ENCODE data around the gene SMARCB1. TPM values are rescaled to one million over a fixed set of nuclear protein-coding genes. Genes with fewer than 3 reads are reported as not detected.

The SMARCB1 gene
- total RNA-seq, 4 donors from 2014 or later = 39.1 to 64.4 (median 51.6) TPM

- intact Hi-C loops (cut with DNase I; ENCODE audit: low total_unique reads) = no loop called here
- no peaks in the 10 kb centered on the region for H3K36me3 ChIP-seq
- H3K4me1 ChIP-seq = no peaks in the 10 kb centered on the region
- H3K27ac ChIP-seq = no peak overlapping the region
- TF ChIP-seq CTCF (IDR thresholded peaks at IDR 0.05) (no peak), POLR2A (IDR thresholded peaks at IDR 0.05) (no peak)
- no peaks in the 10 kb centered on the region for H3K9me3 ChIP-seq
- no peaks in the 10 kb centered on the region for H3K27me3 ChIP-seq
- DNase-seq = no peak
- no peak overlapping the region for H3K4me3 ChIP-seq
These were observed 35.4 kb downstream of the SMARCB1 start for GRCh38 chr22:23822101-23822671.

- no peak for DNase-seq
- H3K36me3 ChIP-seq = no peaks in the 10 kb centered on the region
These were observed 36.6 kb downstream of the SMARCB1 start for GRCh38 chr22:23823331-23823791.

GRCh38 chr22:23824476-23825245 is 37.9 kb downstream of the SMARCB1 start:
- no peak overlapping the region for H3K27ac ChIP-seq
- H3K9me3 ChIP-seq = no peaks in the 10 kb centered on the region
- no peaks in the 10 kb centered on the region for H3K27me3 ChIP-seq
- intact Hi-C loops (cut with DNase I; ENCODE audit: low total_unique reads) = no loop called here
- no peak for DNase-seq
- H3K4me1 ChIP-seq = no peaks in the 10 kb centered on the region
- H3K36me3 ChIP-seq = no peaks in the 10 kb centered on the region
- no peak overlapping the region for H3K4me3 ChIP-seq
- TF ChIP-seq CTCF (IDR thresholded peaks at IDR 0.05) = no peak
- TF ChIP-seq POLR2A (IDR thresholded peaks at IDR 0.05) = no peak

More at GRCh38 chr22:23823331-23823791, 36.6 kb downstream of the SMARCB1 start:
- Histone ChIP-seq H3K27me3 (no peaks in the 10 kb centered on the region), H3K27ac (no peak overlapping the region), H3K9me3 (no peaks in the 10 kb centered on the region), H3K4me3 (no peak overlapping the region), H3K4me1 (no peaks in the 10 kb centered on the region)
- TF ChIP-seq CTCF (IDR thresholded peaks at IDR 0.05) (no peak), POLR2A (IDR thresholded peaks at IDR 0.05) (no peak)
- intact Hi-C loops (cut with DNase I; ENCODE audit: low total_unique reads) = no loop called here

GRCh38 chr22:23825246-23825905 is 38.6 kb downstream of the SMARCB1 start:
- intact Hi-C loops (cut with DNase I; ENCODE audit: low total_unique reads) = no loop called here
- H3K9me3 ChIP-seq = no peaks in the 10 kb centered on the region
- H3K4me1 ChIP-seq = no peaks in the 10 kb centered on the region
- H3K36me3 ChIP-seq = no peaks in the 10 kb centered on the region
- H3K27ac ChIP-seq = peak overlapping the region in 1 of 2 donors; percentile 47
- H3K27me3 ChIP-seq = no peaks in the 10 kb centered on the region
- no peak for TF ChIP-seq POLR2A (IDR thresholded peaks at IDR 0.05)
- TF ChIP-seq CTCF (IDR thresholded peaks at IDR 0.05) = no peak
- H3K4me3 ChIP-seq = no peak overlapping the region
- DNase-seq = no peak
